ENCODE results near the gene SH3PXD2A. TPM values are rescaled to one million over a fixed set of nuclear protein-coding genes. Genes with fewer than 3 reads are reported as not detected.

The SH3PXD2A gene
- total and polyA plus RNA-seq, 2 of the 4 experiments (the other 2 are of a cell fraction), result 6.3 to 23.0 TPM

DNA sequence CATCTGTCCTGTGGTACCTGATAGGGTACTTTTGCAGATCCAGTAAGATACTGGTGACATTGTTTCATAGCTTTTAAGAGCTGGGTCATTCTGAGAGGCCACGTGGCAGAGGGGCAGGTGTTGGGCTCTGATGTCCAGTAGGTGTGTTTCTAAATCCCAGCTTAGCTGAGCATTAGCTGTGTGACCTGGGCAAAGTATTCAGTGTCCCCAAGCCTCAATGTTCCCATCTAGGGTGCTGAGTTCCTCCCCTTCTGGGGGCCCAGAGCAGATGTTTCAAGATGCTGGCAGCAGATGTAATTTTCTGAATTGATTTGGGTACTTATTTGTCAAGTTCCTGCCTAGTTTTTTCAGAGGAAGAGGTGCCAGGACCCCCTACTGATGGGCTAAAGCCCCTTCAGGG is 309.0 kb downstream of the SH3PXD2A start:
- DNase-seq (no peak), ATAC-seq (ENCODE audit: low read depth) (no peak)
- Histone ChIP-seq H4K8ac (ENCODE audit: low read depth in 2 of 2, low read length in 2 of 2) (no peak overlapping the region), H2BK20ac (ENCODE audit: low read depth, low read length) (no peak overlapping the region), H3K9me1 (ENCODE audit: insufficient read depth, low read length) (no peaks in the 10 kb centered on the region; the same call in 1 of the 2 replicates), H3K36me3 (ENCODE audit: control insufficient read depth, insufficient read depth, low read length) (no peaks in the 10 kb centered on the region), H4K20me1 (ENCODE audit: insufficient read depth, low read length) (peaks cover 15% of the 10 kb centered on the region; the same call in 1 of the 2 replicates), H3K4ac (ENCODE audit: low read depth, low read length) (no peak overlapping the region), H3K18ac (ENCODE audit: low read depth, low read length) (no peak overlapping the region), H3K79me1 (ENCODE audit: low read depth in 1 of 2, low read length in 2 of 2) (no peaks in the 10 kb centered on the region), H2BK120ac (ENCODE audit: low read depth, low read length) (no peak overlapping the region), H2BK5ac (ENCODE audit: low read depth, low read length, poor library complexity, severe bottlenecking) (no peak overlapping the region), H3K4me2 (ENCODE audit: low read depth, low read length) (no peak overlapping the region), H4K5ac (ENCODE audit: low read depth, low read length) (no peak overlapping the region), H3K27ac (ENCODE audit: insufficient read depth, low read length) (no peak overlapping the region), H3K9me3 (ENCODE audit: control insufficient read depth, insufficient read depth, low read length) (no peaks in the 10 kb centered on the region), H3K27me3 (ENCODE audit: control insufficient read depth, insufficient read depth, low read length) (peaks cover 87% of the 10 kb centered on the region), H3K9ac (ENCODE audit: low read depth, low read length) (no peak overlapping the region), H2AFZ (replicated peaks; ENCODE audit: low read length, poor library complexity) (no peak overlapping the region), H3K56ac (ENCODE audit: extremely low read depth, insufficient read depth, low read length) (no peak overlapping the region), H3K4me3 (ENCODE audit: insufficient read depth, low read depth, low read length) (no peak overlapping the region), H2AK9ac (replicated peaks; ENCODE audit: low read depth, low read length, poor library complexity) (no peak overlapping the region), H3K4me1 (ENCODE audit: control insufficient read depth, insufficient read depth, low read length) (peaks cover 3% of the 10 kb centered on the region; the same call in 1 of the 2 replicates), H2AK5ac (ENCODE audit: low read depth, low read length) (no peak overlapping the region), H4K91ac (ENCODE audit: insufficient read depth, low read depth, low read length) (no peak overlapping the region), H3K23ac (ENCODE audit: low read depth, low read length) (no peak overlapping the region), H2BK15ac (ENCODE audit: low read depth, low read length) (no peak overlapping the region), H3K14ac (replicated peaks; ENCODE audit: low read depth, low read length) (no peak overlapping the region)
- dilution Hi-C loops (cut with HindIII; ENCODE audit: low sequenced_read_pairs, unreplicated experiment), result no loop called here
- in situ Hi-C loops (cut with MboI; ENCODE audit: low sequenced_read_pairs), result no loop called here
- CTCF ChIA-PET, result no interaction called here
- no TSS peak for BruUV-seq (replicated peaks)
- intact Hi-C loops (cut with micrococcal nuclease), result no loop called here
- POLR2A ChIA-PET (ENCODE audit: unreplicated experiment), result no interaction called here
- TF ChIP-seq MAFK (IDR thresholded peaks at IDR 0.05; ENCODE audit: low read depth, low read length) (no peak), POLR2A (IDR thresholded peaks at IDR 0.05; ENCODE audit: low read depth, low read length) (no peak), BHLHE40 (IDR thresholded peaks at IDR 0.05; ENCODE audit: low read depth, low read length) (no peak), RFX5 (IDR thresholded peaks at IDR 0.05; ENCODE audit: low read depth, low read length) (no peak), SMC3 (IDR thresholded peaks at IDR 0.05; ENCODE audit: low read depth, low read length) (no peak), FOS (IDR thresholded peaks at IDR 0.05; ENCODE audit: low read depth, low read length) (no peak), RAD21 (IDR thresholded peaks at IDR 0.05; ENCODE audit: low read length) (no peak), MXI1 (IDR thresholded peaks at IDR 0.05; ENCODE audit: borderline replicate concordance, low read depth, low read length) (no peak), MAZ (IDR thresholded peaks at IDR 0.05; ENCODE audit: borderline replicate concordance, low read depth, low read length) (no peak), CHD1 (IDR thresholded peaks at IDR 0.05; ENCODE audit: low read depth, low read length) (no peak), RCOR1 (IDR thresholded peaks at IDR 0.05; ENCODE audit: insufficient replicate concordance, low read length) (no peak), NFE2L2 (IDR thresholded peaks at IDR 0.05; ENCODE audit: low read depth, low read length) (no peak), CEBPB (IDR thresholded peaks at IDR 0.05; ENCODE audit: low read depth, low read length) (no peak)
- TF ChIP-seq, protein P1, sequence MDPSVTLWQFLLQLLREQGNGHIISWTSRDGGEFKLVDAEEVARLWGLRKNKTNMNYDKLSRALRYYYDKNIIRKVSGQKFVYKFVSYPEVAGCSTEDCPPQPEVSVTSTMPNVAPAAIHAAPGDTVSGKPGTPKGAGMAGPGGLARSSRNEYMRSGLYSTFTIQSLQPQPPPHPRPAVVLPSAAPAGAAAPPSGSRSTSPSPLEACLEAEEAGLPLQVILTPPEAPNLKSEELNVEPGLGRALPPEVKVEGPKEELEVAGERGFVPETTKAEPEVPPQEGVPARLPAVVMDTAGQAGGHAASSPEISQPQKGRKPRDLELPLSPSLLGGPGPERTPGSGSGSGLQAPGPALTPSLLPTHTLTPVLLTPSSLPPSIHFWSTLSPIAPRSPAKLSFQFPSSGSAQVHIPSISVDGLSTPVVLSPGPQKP (IDR thresholded peaks at IDR 0.05; ENCODE audit: borderline replicate concordance, low read depth, low read length), result no peak
- TF ChIP-seq, protein P2, sequence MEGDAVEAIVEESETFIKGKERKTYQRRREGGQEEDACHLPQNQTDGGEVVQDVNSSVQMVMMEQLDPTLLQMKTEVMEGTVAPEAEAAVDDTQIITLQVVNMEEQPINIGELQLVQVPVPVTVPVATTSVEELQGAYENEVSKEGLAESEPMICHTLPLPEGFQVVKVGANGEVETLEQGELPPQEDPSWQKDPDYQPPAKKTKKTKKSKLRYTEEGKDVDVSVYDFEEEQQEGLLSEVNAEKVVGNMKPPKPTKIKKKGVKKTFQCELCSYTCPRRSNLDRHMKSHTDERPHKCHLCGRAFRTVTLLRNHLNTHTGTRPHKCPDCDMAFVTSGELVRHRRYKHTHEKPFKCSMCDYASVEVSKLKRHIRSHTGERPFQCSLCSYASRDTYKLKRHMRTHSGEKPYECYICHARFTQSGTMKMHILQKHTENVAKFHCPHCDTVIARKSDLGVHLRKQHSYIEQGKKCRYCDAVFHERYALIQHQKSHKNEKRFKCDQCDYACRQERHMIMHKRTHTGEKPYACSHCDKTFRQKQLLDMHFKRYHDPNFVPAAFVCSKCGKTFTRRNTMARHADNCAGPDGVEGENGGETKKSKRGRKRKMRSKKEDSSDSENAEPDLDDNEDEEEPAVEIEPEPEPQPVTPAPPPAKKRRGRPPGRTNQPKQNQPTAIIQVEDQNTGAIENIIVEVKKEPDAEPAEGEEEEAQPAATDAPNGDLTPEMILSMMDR (conservative IDR thresholded peaks at IDR 0.05; ENCODE audit: low read depth, low read length), result no peak
- TF ChIP-seq, protein P3, sequence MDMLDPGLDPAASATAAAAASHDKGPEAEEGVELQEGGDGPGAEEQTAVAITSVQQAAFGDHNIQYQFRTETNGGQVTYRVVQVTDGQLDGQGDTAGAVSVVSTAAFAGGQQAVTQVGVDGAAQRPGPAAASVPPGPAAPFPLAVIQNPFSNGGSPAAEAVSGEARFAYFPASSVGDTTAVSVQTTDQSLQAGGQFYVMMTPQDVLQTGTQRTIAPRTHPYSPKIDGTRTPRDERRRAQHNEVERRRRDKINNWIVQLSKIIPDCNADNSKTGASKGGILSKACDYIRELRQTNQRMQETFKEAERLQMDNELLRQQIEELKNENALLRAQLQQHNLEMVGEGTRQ (IDR thresholded peaks at IDR 0.05; ENCODE audit: low read depth, low read length), result no peak
- no CpG with 5 or more reads among the region's 1 CpG for WGBS, 2 experiments (ENCODE audit: extremely low coverage in 2 of 2, insufficient read length in 1 of 2)
